ENCODE measurements around the gene WDR72.
"Not testable (repeated sequence)": the region's sequence is repeated elsewhere in the genome, so short reads cannot be mapped to it uniquely, and the experiment has no call there.

Gene WDR72

DNA sequence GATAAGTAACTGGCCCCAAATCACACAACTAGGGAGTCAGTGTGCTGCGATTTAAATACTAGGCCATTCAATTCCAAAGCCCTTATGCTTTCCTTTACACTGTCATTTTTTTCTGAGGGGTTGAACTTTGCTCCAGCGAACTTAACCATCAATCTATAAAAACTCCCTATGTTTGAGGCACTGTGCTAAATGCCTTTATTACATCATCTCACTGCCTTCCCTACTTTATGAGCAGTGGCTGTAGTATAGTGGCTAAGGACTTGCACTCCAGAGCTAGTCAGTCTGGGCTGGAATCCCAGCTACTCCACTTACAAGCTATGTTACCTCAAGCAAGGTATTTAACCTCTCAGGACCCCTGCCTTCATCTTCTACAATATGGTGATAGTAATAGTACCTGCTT, 26.9 kb upstream of the WDR72 start:
- no peak overlapping the region for H3K4me3 ChIP-seq (replicated peaks in 1 of 2; ENCODE audit: low read depth in 2 of 2, low read length in 2 of 2)
- TF ChIP-seq, protein P1, sequence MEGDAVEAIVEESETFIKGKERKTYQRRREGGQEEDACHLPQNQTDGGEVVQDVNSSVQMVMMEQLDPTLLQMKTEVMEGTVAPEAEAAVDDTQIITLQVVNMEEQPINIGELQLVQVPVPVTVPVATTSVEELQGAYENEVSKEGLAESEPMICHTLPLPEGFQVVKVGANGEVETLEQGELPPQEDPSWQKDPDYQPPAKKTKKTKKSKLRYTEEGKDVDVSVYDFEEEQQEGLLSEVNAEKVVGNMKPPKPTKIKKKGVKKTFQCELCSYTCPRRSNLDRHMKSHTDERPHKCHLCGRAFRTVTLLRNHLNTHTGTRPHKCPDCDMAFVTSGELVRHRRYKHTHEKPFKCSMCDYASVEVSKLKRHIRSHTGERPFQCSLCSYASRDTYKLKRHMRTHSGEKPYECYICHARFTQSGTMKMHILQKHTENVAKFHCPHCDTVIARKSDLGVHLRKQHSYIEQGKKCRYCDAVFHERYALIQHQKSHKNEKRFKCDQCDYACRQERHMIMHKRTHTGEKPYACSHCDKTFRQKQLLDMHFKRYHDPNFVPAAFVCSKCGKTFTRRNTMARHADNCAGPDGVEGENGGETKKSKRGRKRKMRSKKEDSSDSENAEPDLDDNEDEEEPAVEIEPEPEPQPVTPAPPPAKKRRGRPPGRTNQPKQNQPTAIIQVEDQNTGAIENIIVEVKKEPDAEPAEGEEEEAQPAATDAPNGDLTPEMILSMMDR (IDR thresholded peaks at IDR 0.05; ENCODE audit: low read depth, low read length): no peak
- DNase-seq (ENCODE audit: low read depth in 2 of 2): no peak

DNA sequence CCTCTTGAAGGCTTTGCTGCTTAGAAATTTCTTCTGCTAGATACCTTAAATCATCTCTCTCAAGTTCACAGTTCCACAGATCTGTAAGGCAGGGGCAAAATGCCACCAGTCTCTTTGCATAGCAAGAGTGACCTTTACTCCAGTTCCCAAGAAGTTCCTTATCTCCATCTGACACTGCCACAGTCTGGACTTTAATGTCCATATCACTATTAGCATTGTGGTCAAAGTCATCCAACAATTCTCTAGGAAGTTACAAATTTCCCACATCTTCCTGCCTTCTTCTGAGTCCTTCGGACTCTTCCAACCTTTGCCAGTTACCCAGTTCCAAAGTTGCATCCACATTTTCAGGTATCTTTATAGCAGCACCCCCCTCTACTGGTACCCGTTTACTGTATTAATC, 25.8 kb upstream of the WDR72 start:
- H3K4me3 ChIP-seq (replicated peaks in 1 of 2; ENCODE audit: low read depth in 2 of 2, low read length in 2 of 2); DNase-seq (ENCODE audit: low read depth in 2 of 2): not testable (repeated sequence)

DNA sequence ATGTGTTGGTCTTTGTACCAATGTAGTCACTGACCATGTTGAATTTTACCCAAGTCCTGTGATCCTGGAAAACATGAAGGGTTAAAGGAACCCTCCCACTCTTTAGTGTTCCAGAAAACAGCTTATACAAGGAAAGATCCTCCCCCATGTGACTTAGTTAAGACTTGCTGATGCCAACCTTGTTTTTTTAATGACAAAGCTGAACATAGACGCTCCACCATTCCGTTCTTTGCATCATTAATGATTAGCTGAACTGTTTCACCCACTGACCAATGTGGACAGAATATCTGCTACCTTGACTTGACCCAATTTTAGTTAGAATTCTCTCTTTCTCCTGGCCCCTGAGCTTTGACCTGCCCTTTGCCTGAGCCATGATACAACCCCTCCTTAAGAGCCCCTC, 3.5 kb upstream of the WDR72 start:
- TF ChIP-seq, protein P1 (IDR thresholded peaks at IDR 0.05; ENCODE audit: low read depth, low read length): no peak
- no peak overlapping the region for H3K4me3 ChIP-seq (replicated peaks in 1 of 2; ENCODE audit: low read depth in 2 of 2, low read length in 2 of 2)
- no peak for DNase-seq (ENCODE audit: low read depth in 2 of 2)

DNA sequence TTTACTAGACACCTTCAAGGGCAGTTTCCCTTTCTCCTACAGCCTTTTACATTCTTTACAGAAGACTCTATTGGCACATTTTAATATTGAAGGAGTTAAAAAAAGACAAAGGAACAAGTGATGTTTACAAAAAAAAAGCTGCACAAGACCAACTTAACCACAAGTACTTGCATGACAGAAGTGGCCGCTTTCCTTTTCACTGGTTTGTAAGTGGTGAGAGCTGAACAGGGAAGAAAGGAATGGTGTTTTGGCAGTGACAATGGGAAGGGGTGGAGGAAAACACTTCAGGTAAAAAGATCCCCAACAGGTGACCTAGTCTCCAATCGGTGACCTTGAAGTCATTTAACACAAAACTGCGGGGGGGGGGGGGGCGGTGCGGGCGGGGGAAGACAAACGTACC, 1.1 kb downstream of the WDR72 start:
- no peak overlapping the region for H3K4me3 ChIP-seq (replicated peaks in 1 of 2; ENCODE audit: low read depth in 2 of 2, low read length in 2 of 2)
- DNase-seq (ENCODE audit: low read depth in 2 of 2): no peak
- TF ChIP-seq, protein P1 (IDR thresholded peaks at IDR 0.05; ENCODE audit: low read depth, low read length): no peak

DNA sequence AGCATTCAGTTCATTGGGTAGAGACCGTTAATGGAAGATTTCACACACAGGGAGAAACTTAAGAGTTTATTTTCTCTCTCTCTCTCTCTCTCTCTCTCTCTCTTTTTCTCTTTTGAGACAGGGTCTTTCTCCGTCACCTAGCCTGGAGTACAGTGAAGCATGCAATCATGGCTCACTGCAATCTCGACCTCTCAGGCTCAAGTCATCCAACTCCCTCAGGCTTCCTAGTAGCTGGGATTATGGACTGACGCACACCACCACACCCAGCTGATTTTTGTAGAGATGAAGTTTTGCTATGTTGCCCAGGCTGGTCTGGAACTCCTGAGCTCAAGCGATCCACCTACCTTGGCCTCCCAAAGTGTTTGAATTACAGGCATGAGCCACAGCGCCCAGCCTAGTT, 1.6 kb downstream of the WDR72 start:
- no peak for DNase-seq (ENCODE audit: low read depth in 2 of 2)
- TF ChIP-seq, protein P1 (IDR thresholded peaks at IDR 0.05; ENCODE audit: low read depth, low read length): no peak

DNA sequence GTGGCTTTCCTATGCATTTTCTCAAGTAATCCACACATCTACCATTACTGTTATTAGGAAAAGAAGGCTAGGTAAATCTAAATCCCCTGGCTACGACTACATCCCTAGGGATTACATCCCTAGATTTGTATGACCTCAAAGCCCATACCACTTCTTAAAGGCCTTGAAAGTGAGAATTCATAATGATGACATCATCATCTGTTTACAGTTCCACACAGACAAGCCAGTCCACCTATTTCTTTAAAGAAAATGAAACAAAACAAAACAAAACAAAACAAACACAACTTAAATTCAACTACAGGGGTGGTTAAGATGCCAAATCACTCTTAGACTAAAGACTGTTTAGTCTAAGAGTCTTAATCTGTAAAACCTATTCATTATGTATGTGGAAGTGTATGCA, 5.7 kb downstream of the WDR72 start:
- DNase-seq (ENCODE audit: low read depth in 2 of 2): no peak
- TF ChIP-seq, protein P1 (IDR thresholded peaks at IDR 0.05; ENCODE audit: low read depth, low read length): no peak
- H3K4me3 ChIP-seq (replicated peaks in 1 of 2; ENCODE audit: low read depth in 2 of 2, low read length in 2 of 2): no peak overlapping the region

More for the DNA sequence above, 1.6 kb downstream of the WDR72 start:
- H3K4me3 ChIP-seq (replicated peaks in 1 of 2; ENCODE audit: low read depth in 2 of 2, low read length in 2 of 2): no peak overlapping the region

DNA sequence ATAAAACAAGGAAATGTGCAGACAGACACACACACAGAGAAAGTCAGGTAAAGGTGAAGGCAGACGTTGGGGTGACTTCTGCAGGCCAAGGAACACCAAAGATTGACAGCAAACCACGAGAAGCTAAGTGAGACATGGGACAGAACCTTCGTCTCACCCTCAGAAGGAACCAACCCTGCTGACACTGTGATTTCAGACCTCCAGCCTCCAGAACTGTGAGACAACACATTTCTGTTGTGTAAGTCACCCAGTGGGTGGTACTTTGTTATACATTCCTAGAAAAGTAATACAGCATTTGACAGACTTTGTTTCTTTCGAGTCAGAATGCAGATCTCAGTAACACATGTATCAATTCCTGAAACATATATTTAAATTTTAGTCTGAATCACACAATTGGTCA, 7.1 kb downstream of the WDR72 start:
- no peak for DNase-seq (ENCODE audit: low read depth in 2 of 2)

More for the DNA sequence above, 7.1 kb downstream of the WDR72 start:
- TF ChIP-seq, protein P1 (IDR thresholded peaks at IDR 0.05; ENCODE audit: low read depth, low read length): no peak
- H3K4me3 ChIP-seq (replicated peaks in 1 of 2; ENCODE audit: low read depth in 2 of 2, low read length in 2 of 2): no peak overlapping the region
